ENCODE results near the gene EXOC1. TPM values are rescaled to one million over a fixed set of nuclear protein-coding genes. Genes with fewer than 3 reads are reported as not detected.

Gene EXOC1
- total and polyA plus RNA-seq, 9 of the 15 experiments (the other 6 are each of a cell fraction or from before 2014, with no cell fraction given), result 16.0 to 45.5 (median 26.2) TPM

DNA sequence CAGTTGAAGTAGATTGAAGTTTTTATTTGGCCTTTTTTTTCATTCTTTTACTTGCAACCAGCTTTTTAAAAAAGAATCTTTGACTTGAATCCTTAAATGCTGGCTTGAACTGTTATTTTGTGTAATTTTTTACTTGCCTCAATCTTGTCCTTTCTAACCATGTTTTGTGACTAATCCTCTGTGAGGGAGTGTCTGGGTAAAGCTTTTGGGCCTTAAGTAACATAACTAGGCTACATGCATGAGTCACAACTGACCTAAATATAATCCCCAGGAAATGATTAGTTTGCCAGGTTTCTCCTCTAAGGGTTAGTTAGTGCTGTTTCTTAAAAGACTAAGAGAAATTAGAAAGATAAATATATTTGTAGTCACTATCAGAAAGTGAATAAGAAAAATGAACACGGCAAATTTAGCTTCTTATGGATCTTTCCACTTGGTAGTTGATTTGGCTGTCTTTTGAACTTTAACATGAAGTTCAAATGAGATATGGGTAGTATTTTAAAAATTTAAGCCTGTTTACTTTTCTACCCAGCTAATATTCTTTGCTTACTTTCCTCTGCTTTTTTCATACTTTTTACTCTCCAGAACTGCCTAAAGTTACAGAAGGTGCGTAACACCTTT, 13.0 kb downstream of the EXOC1 start (continued):
- TF ChIP-seq, protein P1, sequence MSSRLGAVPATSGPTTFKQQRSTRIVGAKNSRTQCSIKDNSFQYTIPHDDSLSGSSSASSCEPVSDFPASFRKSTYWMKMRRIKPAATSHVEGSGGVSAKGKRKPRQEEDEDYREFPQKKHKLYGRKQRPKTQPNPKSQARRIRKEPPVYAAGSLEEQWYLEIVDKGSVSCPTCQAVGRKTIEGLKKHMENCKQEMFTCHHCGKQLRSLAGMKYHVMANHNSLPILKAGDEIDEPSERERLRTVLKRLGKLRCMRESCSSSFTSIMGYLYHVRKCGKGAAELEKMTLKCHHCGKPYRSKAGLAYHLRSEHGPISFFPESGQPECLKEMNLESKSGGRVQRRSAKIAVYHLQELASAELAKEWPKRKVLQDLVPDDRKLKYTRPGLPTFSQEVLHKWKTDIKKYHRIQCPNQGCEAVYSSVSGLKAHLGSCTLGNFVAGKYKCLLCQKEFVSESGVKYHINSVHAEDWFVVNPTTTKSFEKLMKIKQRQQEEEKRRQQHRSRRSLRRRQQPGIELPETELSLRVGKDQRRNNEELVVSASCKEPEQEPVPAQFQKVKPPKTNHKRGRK (tag; IDR thresholded peaks at IDR 0.05), result 0 out of 2 replicates have a peak, but pooled peaks have one; percentile 46
- TF ChIP-seq FOS (IDR thresholded peaks at IDR 0.05; ENCODE audit: extremely low read depth, insufficient read length) (peak; percentile 59), KDM4B (IDR thresholded peaks at IDR 0.05; ENCODE audit: borderline replicate concordance in 2 of 2, low read depth in 1 of 2) (0 out of 4 replicates have a peak, but pooled peaks of 1 of the 2 experiments have one; percentile 37), JUND (IDR thresholded peaks at IDR 0.05; ENCODE audit: borderline replicate concordance, low read depth, low read length) (peak; percentile 92), JUND (tag; IDR thresholded peaks at IDR 0.05; ENCODE audit: borderline replicate concordance, low read depth, low read length) (peak; percentile 89), NCOA1 (IDR thresholded peaks at IDR 0.05; ENCODE audit: low read depth) (0 out of 2 replicates have a peak, but pooled peaks have one; percentile 23), LEF1 (IDR thresholded peaks at IDR 0.05) (peak; percentile 56; the same call in 1 of the 2 replicates), SMARCE1 (IDR thresholded peaks at IDR 0.05) (peak; percentile 82), ATF7 (IDR thresholded peaks at IDR 0.05) (peak; percentile 24; the same call in 1 of the 2 replicates), JUN (IDR thresholded peaks at IDR 0.05; ENCODE audit: borderline replicate concordance, low read depth, low read length) (peak; percentile 83), JUN (CRISPR knock-in tag; IDR thresholded peaks at IDR 0.05; ENCODE audit: borderline replicate concordance) (no peak)
- TF ChIP-seq, protein P2, sequence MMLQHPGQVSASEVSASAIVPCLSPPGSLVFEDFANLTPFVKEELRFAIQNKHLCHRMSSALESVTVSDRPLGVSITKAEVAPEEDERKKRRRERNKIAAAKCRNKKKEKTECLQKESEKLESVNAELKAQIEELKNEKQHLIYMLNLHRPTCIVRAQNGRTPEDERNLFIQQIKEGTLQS (IDR thresholded peaks at IDR 0.05), result peak; percentile 87
- TF ChIP-seq, protein P2 (CRISPR knock-in tag; conservative IDR thresholded peaks at IDR 0.05), result no peak
- TF ChIP-seq, protein P3, sequence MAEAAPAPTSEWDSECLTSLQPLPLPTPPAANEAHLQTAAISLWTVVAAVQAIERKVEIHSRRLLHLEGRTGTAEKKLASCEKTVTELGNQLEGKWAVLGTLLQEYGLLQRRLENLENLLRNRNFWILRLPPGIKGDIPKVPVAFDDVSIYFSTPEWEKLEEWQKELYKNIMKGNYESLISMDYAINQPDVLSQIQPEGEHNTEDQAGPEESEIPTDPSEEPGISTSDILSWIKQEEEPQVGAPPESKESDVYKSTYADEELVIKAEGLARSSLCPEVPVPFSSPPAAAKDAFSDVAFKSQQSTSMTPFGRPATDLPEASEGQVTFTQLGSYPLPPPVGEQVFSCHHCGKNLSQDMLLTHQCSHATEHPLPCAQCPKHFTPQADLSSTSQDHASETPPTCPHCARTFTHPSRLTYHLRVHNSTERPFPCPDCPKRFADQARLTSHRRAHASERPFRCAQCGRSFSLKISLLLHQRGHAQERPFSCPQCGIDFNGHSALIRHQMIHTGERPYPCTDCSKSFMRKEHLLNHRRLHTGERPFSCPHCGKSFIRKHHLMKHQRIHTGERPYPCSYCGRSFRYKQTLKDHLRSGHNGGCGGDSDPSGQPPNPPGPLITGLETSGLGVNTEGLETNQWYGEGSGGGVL (CRISPR knock-in tag; IDR thresholded peaks at IDR 0.05), result no peak

All from K562 (cell line).